Loucy (cell line): ENCODE data around the gene MVB12A.

Experiments
- CTCF ChIP-seq: fragments of 200-600 bp; sonication (generic); conservative IDR thresholded peaks from 2 replicates; pipeline ENCODE4 v1.5.1; 2014; ENCODE audit warnings: mild to moderate bottlenecking, antibody characterized with exemption, low read length
- EZH2phosphoT487 ChIP-seq: fragments of 200-600 bp; IDR thresholded peaks from 2 replicates; pipeline ENCODE4 v1.6.1; 2018; ENCODE audit warnings: antibody characterized with exemption, mild to moderate bottlenecking, moderate library complexity, borderline replicate concordance

GRCh38 chr19:17436874-17437267, 17.0 kb downstream of the MVB12A start:
- no peak for TF ChIP-seq CTCF
- TF ChIP-seq EZH2phosphoT487: no peak
